GM18867 (cell line): ENCODE results near the gene SNX8.

Source experiments
- ATAC-seq: cut with Tn5 transposase; IDR thresholded peaks from one replicate; pipeline ENCODE4 v1.9.1; 2021; ENCODE audit warnings: mild to moderate bottlenecking, moderate library complexity; ENCODE audit not compliant: unreplicated experiment

SNX8 gene

GRCh38 chr7:2224934-2225333 lies 89.3 kb downstream of the SNX8 start:
- ATAC-seq: no peak

GRCh38 chr7:2224491-2224928 lies 89.7 kb downstream of the SNX8 start:
- ATAC-seq: no peak

GRCh38 chr7:2223321-2223720 lies 90.9 kb downstream of the SNX8 start:
- no peak for ATAC-seq

GRCh38 chr7:2222516-2222915 lies 91.7 kb downstream of the SNX8 start:
- no peak for ATAC-seq

- no peak for ATAC-seq
Observed at GRCh38 chr7:2220954-2221353, 93.3 kb downstream of the SNX8 start.

- no peak for ATAC-seq
Observed at GRCh38 chr7:2220506-2220905, 93.7 kb downstream of the SNX8 start.

GRCh38 chr7:2220030-2220429 lies 94.2 kb downstream of the SNX8 start:
- no peak for ATAC-seq

- ATAC-seq: no peak
Observed at GRCh38 chr7:2219606-2220005, 94.6 kb downstream of the SNX8 start.

GRCh38 chr7:2219136-2219535 lies 95.1 kb downstream of the SNX8 start:
- no peak for ATAC-seq

- no peak for ATAC-seq
Observed at GRCh38 chr7:2218444-2218785, 95.8 kb downstream of the SNX8 start.

GRCh38 chr7:2217716-2218443 lies 96.4 kb downstream of the SNX8 start:
- ATAC-seq: no peak

- ATAC-seq: no peak
Observed at GRCh38 chr7:2217206-2217605, 97.0 kb downstream of the SNX8 start.

- ATAC-seq: no peak
Observed at GRCh38 chr7:2215851-2216250, 98.4 kb downstream of the SNX8 start.

- ATAC-seq: no peak
Observed at GRCh38 chr7:2214636-2215035, 99.6 kb downstream of the SNX8 start.

GRCh38 chr7:2213551-2214215 lies 100.6 kb downstream of the SNX8 start:
- no peak for ATAC-seq

- ATAC-seq: no peak
Observed at GRCh38 chr7:2212906-2213305, 101.3 kb downstream of the SNX8 start.

GRCh38 chr7:2211926-2212325 lies 102.3 kb downstream of the SNX8 start:
- no peak for ATAC-seq

GRCh38 chr7:2211259-2211880 lies 102.9 kb downstream of the SNX8 start:
- no peak for ATAC-seq

- ATAC-seq: no peak
Observed at GRCh38 chr7:2210551-2211258, 103.5 kb downstream of the SNX8 start.

- ATAC-seq: peak; percentile 21
Observed at GRCh38 chr7:2209961-2210323, 104.3 kb downstream of the SNX8 start.

- peak; percentile 60 for ATAC-seq
Observed at GRCh38 chr7:2209146-2209960, 104.9 kb downstream of the SNX8 start.
